Gastroesophageal sphincter (tissue), 4 donors: ENCODE data around the gene GOLPH3. TPM values are rescaled to one million over a fixed set of nuclear protein-coding genes. Genes with fewer than 3 reads are reported as not detected.

ENCODE experiments used
- ATAC-seq: fragments of 150-250 bp; one replicate; pipeline ENCODE4 v1.9.1; 2016; ENCODE audit warnings: mild to moderate bottlenecking, moderate library complexity
- H3K27ac ChIP-seq, 4 donors: fragments of 200-600 bp; sonication (generic) in 3 of 4; 1 replicate in 3 of 4; 2 replicates in 1 of 4; pipeline ENCODE4 v1.5.1; 2016 to 2019
- H3K27me3 ChIP-seq: fragments of 200-600 bp; sonication (generic); one replicate; pipeline ENCODE4 v1.5.1; 2019
- H3K36me3 ChIP-seq, 2 donors: fragments of 200-600 bp; sonication (generic); one replicate each; pipeline ENCODE4 v1.5.1; 2019; ENCODE audit warnings: control low read depth in 1 of 2
- H3K4me1 ChIP-seq, 3 donors: fragments of 200-600 bp; sonication (generic); 1 replicate in 2 of 3; 2 replicates in 1 of 3; pipeline ENCODE4 v1.5.1; 2016 to 2019; ENCODE audit warnings: control low read depth in 2 of 3
- H3K4me3 ChIP-seq, 2 donors: fragments of 200-600 bp; sonication (generic); one replicate each; pipeline ENCODE4 v1.5.1; 2019; ENCODE audit warnings: mild to moderate bottlenecking in 1 of 2, moderate library complexity in 1 of 2
- H3K9me3 ChIP-seq, 3 donors: fragments of 200-600 bp; sonication (generic); one replicate each; pipeline ENCODE4 v1.5.1; 2017 to 2019; ENCODE audit warnings: control low read depth in 2 of 3
- CTCF ChIP-seq, 4 experiments: fragments of 200-600 bp in 2 of 4; fragments of 450-650 bp in 2 of 4; sonication (generic) in 1 of 4; IDR thresholded peaks; one replicate each; pipeline ENCODE4 v1.5.1; 2017 to 2019; ENCODE audit warnings: antibody characterized with exemption in 4 of 4, mild to moderate bottlenecking in 2 of 4, moderate library complexity in 2 of 4
- EP300 ChIP-seq: sonication (generic); formaldehyde crosslinking; IDR thresholded peaks from one replicate; pipeline ENCODE4 v1.6.1; 2017; ENCODE audit warnings: antibody characterized with exemption, mild to moderate bottlenecking
- POLR2A ChIP-seq, 2 donors: fragments of 450-650 bp; IDR thresholded peaks; one replicate each; pipeline ENCODE4 v1.6.1; 2017; ENCODE audit warnings: antibody characterized with exemption in 2 of 2, mild to moderate bottlenecking in 2 of 2, moderate library complexity in 1 of 2
- POLR2AphosphoS5 ChIP-seq: sonication (generic); formaldehyde crosslinking; IDR thresholded peaks from one replicate; pipeline ENCODE4 v1.6.1; 2017; ENCODE audit warnings: antibody characterized with exemption
- WGBS, 2 donors: methylation state at CpG; one replicate each; pipeline ENCODE4 v1.1.5; 2018; ENCODE audit warnings: low coverage in 1 of 2; 5-methylcytosine and 5-hydroxymethylcytosine counted together
- total RNA-seq, 4 donors: library from RNA; depleted of rRNA; stranded (reverse); fragments of >200 nt; gene quantifications; one replicate each; pipeline ENCODE4 v1.1.0, GENCODE V29; 2016

The GOLPH3 gene
- total RNA-seq, 4 donors from 2014 or later, result 144 to 277 (median 203) TPM

- Histone ChIP-seq H3K36me3 (no peaks in the 10 kb centered on the region), H3K4me1 (peaks cover 0 to 34% (median 3%) of the 10 kb centered on the region in 3 donors), H3K27me3 (no peaks in the 10 kb centered on the region), H3K4me3 (no peak overlapping the region), H3K9me3 (no peaks in the 10 kb centered on the region), H3K27ac (no peak overlapping the region)
- 89% methylated on average over 2 of the region's 4 CpGs; no CpG with 5 or more reads in 1 of the 2 donors for WGBS, 2 donors
- TF ChIP-seq POLR2AphosphoS5, result no peak
- TF ChIP-seq EP300, result no peak
- no peak for TF ChIP-seq POLR2A (IDR thresholded peaks at IDR 0.05)
- TF ChIP-seq CTCF (IDR thresholded peaks at IDR 0.05), result no peak
- ATAC-seq, result no peak
These were observed 33.2 kb upstream of the GOLPH3 start for GRCh38 chr5:32207355-32207634.

DNA sequence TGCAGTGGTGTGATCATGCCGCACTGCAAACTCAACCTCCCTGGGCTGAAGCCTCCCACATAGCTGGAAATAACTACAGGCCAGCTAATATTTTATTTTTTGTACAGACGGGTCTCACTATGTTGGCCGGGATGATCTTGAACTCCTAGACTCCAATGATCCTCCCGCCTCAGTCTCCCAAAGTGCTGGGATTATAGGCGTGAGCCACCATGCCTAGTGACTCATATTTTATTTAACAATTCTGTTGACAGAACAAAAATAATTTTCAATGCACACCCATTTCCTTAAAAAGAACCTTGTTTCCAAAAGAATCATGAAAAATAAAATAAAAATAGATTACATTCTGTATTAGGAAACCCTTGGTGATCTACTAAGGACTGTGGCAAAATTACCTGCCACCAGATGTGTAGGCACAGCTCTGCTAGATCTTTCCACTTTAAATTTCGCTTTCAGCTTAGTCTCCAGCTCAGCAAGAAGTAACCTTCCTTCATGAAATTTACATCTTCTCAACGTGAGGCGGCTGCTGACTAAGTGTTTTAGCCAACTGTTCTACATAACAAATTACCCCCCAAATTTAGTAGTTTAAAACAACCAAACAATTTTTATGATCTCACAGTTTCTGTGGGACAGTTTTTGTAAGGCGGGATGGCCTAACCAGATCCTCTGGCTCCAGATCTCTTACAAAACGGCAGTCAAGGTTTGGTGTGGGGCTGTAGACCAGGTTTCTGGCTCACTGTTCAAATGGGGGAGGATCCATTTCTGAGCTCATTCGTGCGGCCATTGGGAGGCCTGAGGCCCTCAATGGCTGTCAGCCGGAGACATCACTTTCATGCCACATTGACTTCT, 32.6 kb upstream of the GOLPH3 start:
- H3K27ac ChIP-seq, result no peak overlapping the region
- 85 to 90% methylated on average over 9 to 12 of the region's 13 CpGs for WGBS, 2 donors

DNA sequence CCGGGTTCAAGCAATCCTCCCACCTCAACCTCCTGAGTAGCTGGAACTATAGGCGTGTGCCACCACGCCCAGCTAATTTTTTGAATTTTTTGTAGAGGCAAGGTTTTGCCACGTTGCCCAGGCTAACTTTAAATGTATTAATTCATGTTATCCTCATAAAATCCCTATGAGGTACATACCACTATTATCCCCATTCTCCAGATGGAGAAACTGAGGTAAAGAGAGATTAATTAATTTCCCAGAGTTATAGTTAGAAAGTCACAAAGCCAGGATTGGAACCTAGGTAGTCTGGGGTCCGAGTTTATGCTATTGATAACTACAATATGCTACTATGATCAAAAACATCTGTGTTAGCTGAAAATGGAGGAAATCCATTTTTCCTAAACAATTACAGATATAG, 31.9 kb upstream of the GOLPH3 start:
- Histone ChIP-seq H3K4me3 (no peak overlapping the region), H3K27ac (no peak overlapping the region), H3K27me3 (no peaks in the 10 kb centered on the region), H3K4me1 (peaks cover 1 to 46% (median 5%) of the 10 kb centered on the region in 3 donors), H3K9me3 (no peaks in the 10 kb centered on the region), H3K36me3 (no peaks in the 10 kb centered on the region)
- 68 to 88% methylated on average over 5 of the region's 5 CpGs for WGBS, 2 donors
- TF ChIP-seq POLR2A (IDR thresholded peaks at IDR 0.05) (no peak), CTCF (IDR thresholded peaks at IDR 0.05) (no peak), POLR2AphosphoS5 (no peak), EP300 (no peak)
- no peak for ATAC-seq

More for the DNA sequence above, 32.6 kb upstream of the GOLPH3 start:
- Histone ChIP-seq H3K4me3 (no peak overlapping the region), H3K36me3 (no peaks in the 10 kb centered on the region), H3K4me1 (peaks cover 0 to 39% (median 3%) of the 10 kb centered on the region in 3 donors), H3K9me3 (no peaks in the 10 kb centered on the region), H3K27me3 (no peaks in the 10 kb centered on the region)
- TF ChIP-seq CTCF (IDR thresholded peaks at IDR 0.05) (no peak), EP300 (no peak), POLR2AphosphoS5 (no peak), POLR2A (IDR thresholded peaks at IDR 0.05) (no peak)
- no peak for ATAC-seq

DNA sequence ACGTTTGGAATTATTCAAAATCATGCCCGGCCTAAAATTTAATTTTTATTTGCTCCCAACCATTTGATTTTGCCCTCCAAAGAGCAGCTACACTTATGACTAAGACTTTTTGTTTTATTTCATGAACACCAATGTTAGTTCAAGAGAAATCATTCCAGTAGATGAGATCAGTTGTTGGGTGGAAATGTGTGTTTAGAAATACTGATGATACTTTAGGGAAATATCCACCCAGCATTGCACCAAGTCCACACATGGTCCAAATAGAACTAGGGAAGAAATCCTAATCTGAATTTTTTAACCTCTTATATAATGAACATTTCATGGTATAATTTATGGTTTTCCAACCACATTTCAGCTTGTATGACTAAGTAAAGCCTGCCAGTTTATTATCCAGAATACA, 28.3 kb upstream of the GOLPH3 start:
- peak; percentile 82 for ATAC-seq
- peaks cover 3 to 59% (median 9%) of the 10 kb centered on the region in 3 donors for H3K4me1 ChIP-seq

More for the DNA sequence above, 28.3 kb upstream of the GOLPH3 start:
- TF ChIP-seq CTCF (IDR thresholded peaks at IDR 0.05) (no peak), POLR2AphosphoS5 (peak; percentile 61), POLR2A (IDR thresholded peaks at IDR 0.05) (no peak), EP300 (no peak)
- 69 to 88% methylated on average over 2 of the region's 2 CpGs for WGBS, 2 donors
- Histone ChIP-seq H3K27ac (peak overlapping the region in 3 of 4 donors; percentile 51 to 74 (median 66)), H3K4me3 (no peak overlapping the region), H3K27me3 (no peaks in the 10 kb centered on the region), H3K36me3 (no peaks in the 10 kb centered on the region), H3K9me3 (no peaks in the 10 kb centered on the region)
